ENCODE data around the gene MYG1. TPM values are rescaled to one million over a fixed set of nuclear protein-coding genes. Genes with fewer than 3 reads are reported as not detected.
A peak's percentile ranks its signal among the peaks of the same experiment; 100 is the strongest.

Gene MYG1
- total and polyA plus RNA-seq, 2 experiments from 2014 or later: 25.5 to 35.9 TPM

DNA sequence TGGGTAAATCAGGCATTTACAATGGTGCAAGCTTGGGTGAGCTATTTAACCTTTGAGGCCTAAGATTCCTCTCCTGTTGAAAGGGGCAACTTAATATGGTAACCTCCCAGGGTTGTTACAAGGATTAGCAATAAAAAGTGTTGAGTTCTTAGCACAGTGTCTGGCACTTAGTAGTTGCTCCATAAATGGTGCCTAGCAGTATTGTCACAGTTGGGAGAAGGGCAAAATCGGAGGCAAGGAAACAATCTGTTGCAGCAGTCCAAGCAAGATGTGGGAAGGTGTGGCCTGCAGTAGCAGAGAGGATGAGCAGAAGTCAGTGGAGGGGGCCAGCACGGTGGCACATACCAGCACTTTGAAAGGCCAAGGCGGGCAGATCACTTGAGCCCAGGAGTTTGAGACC, 44.0 kb downstream of the MYG1 start:
- DNase-seq (ENCODE audit: low spot score): no peak
- Histone ChIP-seq H3K36me3 (replicated peaks; ENCODE audit: insufficient read depth, low read depth) (no peaks in the 10 kb centered on the region), H3K9me3 (ENCODE audit: low read depth) (no peaks in the 10 kb centered on the region), H3K4me3 (no peak overlapping the region), H4K20me1 (ENCODE audit: insufficient read depth, poor library complexity, severe bottlenecking) (no peaks in the 10 kb centered on the region), H3K27ac (no peak overlapping the region), H2AFZ (no peak overlapping the region), H3K79me2 (no peaks in the 10 kb centered on the region), H3K9me2 (replicated peaks; ENCODE audit: insufficient read depth) (no peaks in the 10 kb centered on the region), H3K4me1 (ENCODE audit: insufficient read depth) (peaks cover 6% of the 10 kb centered on the region), H3K27me3 (no peaks in the 10 kb centered on the region), H3K4me2 (no peak overlapping the region)
- TF ChIP-seq EZH2 (IDR thresholded peaks at IDR 0.05; ENCODE audit: borderline replicate concordance) (no peak), EZH2phosphoT487 (IDR thresholded peaks at IDR 0.05; ENCODE audit: low read depth, severe bottlenecking, unreplicated experiment) (no peak)
- TF ChIP-seq, protein P1, sequence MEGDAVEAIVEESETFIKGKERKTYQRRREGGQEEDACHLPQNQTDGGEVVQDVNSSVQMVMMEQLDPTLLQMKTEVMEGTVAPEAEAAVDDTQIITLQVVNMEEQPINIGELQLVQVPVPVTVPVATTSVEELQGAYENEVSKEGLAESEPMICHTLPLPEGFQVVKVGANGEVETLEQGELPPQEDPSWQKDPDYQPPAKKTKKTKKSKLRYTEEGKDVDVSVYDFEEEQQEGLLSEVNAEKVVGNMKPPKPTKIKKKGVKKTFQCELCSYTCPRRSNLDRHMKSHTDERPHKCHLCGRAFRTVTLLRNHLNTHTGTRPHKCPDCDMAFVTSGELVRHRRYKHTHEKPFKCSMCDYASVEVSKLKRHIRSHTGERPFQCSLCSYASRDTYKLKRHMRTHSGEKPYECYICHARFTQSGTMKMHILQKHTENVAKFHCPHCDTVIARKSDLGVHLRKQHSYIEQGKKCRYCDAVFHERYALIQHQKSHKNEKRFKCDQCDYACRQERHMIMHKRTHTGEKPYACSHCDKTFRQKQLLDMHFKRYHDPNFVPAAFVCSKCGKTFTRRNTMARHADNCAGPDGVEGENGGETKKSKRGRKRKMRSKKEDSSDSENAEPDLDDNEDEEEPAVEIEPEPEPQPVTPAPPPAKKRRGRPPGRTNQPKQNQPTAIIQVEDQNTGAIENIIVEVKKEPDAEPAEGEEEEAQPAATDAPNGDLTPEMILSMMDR (IDR thresholded peaks at IDR 0.05; ENCODE audit: poor library complexity): no peak
- WGBS (ENCODE audit: low lambda C conversion rate, missing lambda C conversion rate): 53% methylated on average over 3 of the region's 3 CpGs

DNA sequence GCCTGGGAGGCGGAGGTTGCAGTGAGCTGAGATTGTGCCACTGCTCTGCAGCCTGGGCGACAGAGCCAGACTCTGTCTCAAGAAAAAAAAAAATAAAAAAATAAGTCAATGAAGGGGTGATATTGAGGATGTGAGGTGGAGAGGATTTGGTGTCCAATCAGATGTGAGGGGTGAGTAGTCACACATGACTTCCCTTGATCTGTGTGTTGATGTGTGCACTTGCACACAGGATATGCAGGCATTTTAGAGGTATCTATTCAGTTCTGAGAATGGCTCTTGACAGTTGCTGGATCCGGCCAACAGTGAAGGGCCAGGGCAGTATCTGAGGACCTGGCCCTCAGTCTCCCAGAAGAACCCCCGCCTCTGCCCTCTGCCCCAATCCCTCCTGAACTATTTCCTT, 44.5 kb downstream of the MYG1 start:
- H3K4me1 ChIP-seq (ENCODE audit: insufficient read depth): peaks cover 5% of the 10 kb centered on the region
- no peaks in the 10 kb centered on the region for H3K79me2 ChIP-seq
- H2AFZ ChIP-seq: peak overlapping the region; percentile 99
- H3K9me3 ChIP-seq (ENCODE audit: low read depth): no peaks in the 10 kb centered on the region
- no peak for TF ChIP-seq EZH2phosphoT487 (IDR thresholded peaks at IDR 0.05; ENCODE audit: low read depth, severe bottlenecking, unreplicated experiment)
- TF ChIP-seq EZH2 (IDR thresholded peaks at IDR 0.05; ENCODE audit: borderline replicate concordance): no peak
- TF ChIP-seq, protein P1 (IDR thresholded peaks at IDR 0.05; ENCODE audit: poor library complexity): no peak
- H3K4me2 ChIP-seq: peak overlapping the region; percentile 99
- no peaks in the 10 kb centered on the region for H3K9me2 ChIP-seq (replicated peaks; ENCODE audit: insufficient read depth)
- WGBS (ENCODE audit: low lambda C conversion rate, missing lambda C conversion rate): 95% methylated on average over 4 of the region's 4 CpGs
- no peaks in the 10 kb centered on the region for H3K27me3 ChIP-seq
- no peaks in the 10 kb centered on the region for H3K36me3 ChIP-seq (replicated peaks; ENCODE audit: insufficient read depth, low read depth)
- H3K4me3 ChIP-seq: no peak overlapping the region
- H3K27ac ChIP-seq: no peak overlapping the region
- H4K20me1 ChIP-seq (ENCODE audit: insufficient read depth, poor library complexity, severe bottlenecking): no peaks in the 10 kb centered on the region
- no peak for DNase-seq (ENCODE audit: low spot score)

DNA sequence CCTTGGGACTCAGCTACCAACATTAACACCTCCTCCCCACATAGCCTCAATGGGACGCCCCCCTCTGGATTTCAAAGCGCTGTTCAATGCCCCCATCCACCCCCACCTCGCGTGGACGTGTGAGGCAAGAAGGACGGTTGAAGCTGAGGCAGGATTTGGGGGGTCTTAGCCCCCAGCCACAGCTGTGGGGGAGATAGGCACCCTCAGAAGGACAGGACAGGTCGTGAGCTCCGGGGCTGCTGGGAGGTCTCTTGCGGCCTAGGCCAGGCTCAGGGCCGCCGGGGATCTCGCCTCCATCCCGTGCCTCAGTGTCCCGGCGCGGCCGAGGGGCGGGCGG, 45.0 kb downstream of the MYG1 start:
- peaks cover 5% of the 10 kb centered on the region for H3K4me1 ChIP-seq (ENCODE audit: insufficient read depth)
- no peaks in the 10 kb centered on the region for H3K9me2 ChIP-seq (replicated peaks; ENCODE audit: insufficient read depth)
- H3K4me2 ChIP-seq: peak overlapping the region; percentile 99
- H3K4me3 ChIP-seq: no peak overlapping the region
- H2AFZ ChIP-seq: peak overlapping the region; percentile 99
- H3K27me3 ChIP-seq: no peaks in the 10 kb centered on the region
- no peak for DNase-seq (ENCODE audit: low spot score)
- no peaks in the 10 kb centered on the region for H3K36me3 ChIP-seq (replicated peaks; ENCODE audit: insufficient read depth, low read depth)
- H3K9me3 ChIP-seq (ENCODE audit: low read depth): no peaks in the 10 kb centered on the region
- peak overlapping the region; percentile 90 for H3K27ac ChIP-seq
- TF ChIP-seq, protein P1 (IDR thresholded peaks at IDR 0.05; ENCODE audit: poor library complexity): no peak
- TF ChIP-seq EZH2phosphoT487 (IDR thresholded peaks at IDR 0.05; ENCODE audit: low read depth, severe bottlenecking, unreplicated experiment) (no peak), EZH2 (IDR thresholded peaks at IDR 0.05; ENCODE audit: borderline replicate concordance) (no peak)
- no peaks in the 10 kb centered on the region for H3K79me2 ChIP-seq
- H4K20me1 ChIP-seq (ENCODE audit: insufficient read depth, poor library complexity, severe bottlenecking): no peaks in the 10 kb centered on the region
- WGBS (ENCODE audit: low lambda C conversion rate, missing lambda C conversion rate): 5% methylated on average over 14 of the region's 19 CpGs
